ENCODE results near the gene LAMA3. TPM values are rescaled to one million over a fixed set of nuclear protein-coding genes. Genes with fewer than 3 reads are reported as not detected.
A peak's percentile ranks its signal among the peaks of the same experiment; 100 is the strongest.

LAMA3 gene
- total RNA-seq, 8 experiments from 2014 or later: 0.22 to 20.5 (median 1.9) TPM

DNA sequence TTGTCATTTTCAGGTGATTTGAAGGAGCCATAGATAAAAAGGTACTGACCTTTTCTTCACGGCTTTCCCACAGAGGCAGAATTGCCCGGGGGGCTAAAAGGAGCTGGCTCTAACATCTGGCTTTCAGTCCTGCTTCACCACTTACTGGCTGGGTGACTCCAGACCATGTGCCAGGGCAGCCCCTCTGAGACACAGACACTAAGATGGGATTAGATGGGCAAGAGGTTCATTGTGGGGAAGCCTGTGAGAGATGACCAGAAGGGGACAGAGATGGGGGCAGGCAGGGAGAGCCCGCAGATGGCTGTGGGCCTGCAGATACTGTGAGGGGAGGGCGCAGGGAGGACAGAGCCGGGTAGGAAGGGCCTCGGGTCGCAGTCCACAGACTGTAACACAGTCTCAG is 250.6 kb downstream of the LAMA3 start:
- ATAC-seq (replicated peaks in 6 of 8): peak in 1 of 8 experiments; percentile 28
- in situ Hi-C loops (cut with MboI; ENCODE audit: low pct_unique_long_range_greater_than_20kb in 2 of 9, low sequenced_read_pairs in 9 of 9, unreplicated experiment in 9 of 9): no loop called here
- H3K4me1 ChIP-seq (replicated peaks in 1 of 2): no peaks in the 10 kb centered on the region
- H3K27ac ChIP-seq: no peak overlapping the region
- 50 to 100% (median 77%) methylated on average over 1 to 6 of the region's 7 CpGs; no CpG with 5 or more reads in 2 of the 10 experiments for WGBS, 10 experiments
- no peak overlapping the region for H3K4me3 ChIP-seq

GRCh38 chr18:23941791-23942190 is 252.5 kb downstream of the LAMA3 start:
- no peaks in the 10 kb centered on the region for H3K4me1 ChIP-seq (replicated peaks in 1 of 2)
- no peak overlapping the region for H3K4me3 ChIP-seq
- WGBS, 10 experiments: 20 to 91% (median 70%) methylated on average over 1 to 3 of the region's 3 CpGs; no CpG with 5 or more reads in 3 of the 10 experiments
- H3K27ac ChIP-seq: no peak overlapping the region
- peak in 3 of 8 experiments; percentile 43 to 59 (median 58) for ATAC-seq (replicated peaks in 6 of 8)
- in situ Hi-C loops (cut with MboI; ENCODE audit: low pct_unique_long_range_greater_than_20kb in 2 of 9, low sequenced_read_pairs in 9 of 9, unreplicated experiment in 9 of 9): no loop called here

DNA sequence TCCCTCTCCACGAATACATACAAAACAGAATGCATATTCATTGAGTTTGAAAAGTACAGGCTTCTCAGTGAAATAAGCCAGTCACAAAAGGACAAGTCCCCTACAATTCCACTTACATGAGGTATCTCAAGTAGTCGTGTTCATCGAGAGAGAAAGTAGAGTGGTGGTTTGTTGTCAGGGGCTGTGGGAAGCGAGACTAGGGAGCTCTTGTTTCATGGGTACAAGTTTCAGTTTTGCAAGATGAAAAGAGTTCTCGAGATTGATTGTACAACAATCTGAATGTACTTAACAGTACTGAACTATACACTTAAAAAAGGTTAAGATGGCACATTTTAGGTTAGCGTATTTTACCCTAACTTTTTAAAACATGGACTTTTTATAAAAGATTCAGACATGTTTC is 253.9 kb downstream of the LAMA3 start:
- Histone ChIP-seq H3K27ac (no peak overlapping the region), H3K4me3 (no peak overlapping the region), H3K4me1 (replicated peaks in 1 of 2) (no peaks in the 10 kb centered on the region)
- in situ Hi-C loops (cut with MboI; ENCODE audit: low pct_unique_long_range_greater_than_20kb in 2 of 9, low sequenced_read_pairs in 9 of 9, unreplicated experiment in 9 of 9): no loop called here
- no peak for ATAC-seq (replicated peaks in 6 of 8)
- 17 to 100% (median 69%) methylated on average over 1 to 6 of the region's 6 CpGs; no CpG with 5 or more reads in 3 of the 10 experiments for WGBS, 10 experiments

GRCh38 chr18:23943903-23944624 is 254.8 kb downstream of the LAMA3 start:
- in situ Hi-C loops (cut with MboI; ENCODE audit: low pct_unique_long_range_greater_than_20kb in 2 of 9, low sequenced_read_pairs in 9 of 9, unreplicated experiment in 9 of 9): no loop called here
- Histone ChIP-seq H3K27ac (no peak overlapping the region), H3K4me3 (no peak overlapping the region), H3K4me1 (replicated peaks in 1 of 2) (no peaks in the 10 kb centered on the region)
- WGBS, 10 experiments: 71 to 100% (median 80%) methylated on average over 1 to 7 of the region's 7 CpGs; no CpG with 5 or more reads in 7 of the 10 experiments
- peak in 4 of 8 experiments; percentile 38 to 55 (median 44) for ATAC-seq (replicated peaks in 6 of 8)

DNA sequence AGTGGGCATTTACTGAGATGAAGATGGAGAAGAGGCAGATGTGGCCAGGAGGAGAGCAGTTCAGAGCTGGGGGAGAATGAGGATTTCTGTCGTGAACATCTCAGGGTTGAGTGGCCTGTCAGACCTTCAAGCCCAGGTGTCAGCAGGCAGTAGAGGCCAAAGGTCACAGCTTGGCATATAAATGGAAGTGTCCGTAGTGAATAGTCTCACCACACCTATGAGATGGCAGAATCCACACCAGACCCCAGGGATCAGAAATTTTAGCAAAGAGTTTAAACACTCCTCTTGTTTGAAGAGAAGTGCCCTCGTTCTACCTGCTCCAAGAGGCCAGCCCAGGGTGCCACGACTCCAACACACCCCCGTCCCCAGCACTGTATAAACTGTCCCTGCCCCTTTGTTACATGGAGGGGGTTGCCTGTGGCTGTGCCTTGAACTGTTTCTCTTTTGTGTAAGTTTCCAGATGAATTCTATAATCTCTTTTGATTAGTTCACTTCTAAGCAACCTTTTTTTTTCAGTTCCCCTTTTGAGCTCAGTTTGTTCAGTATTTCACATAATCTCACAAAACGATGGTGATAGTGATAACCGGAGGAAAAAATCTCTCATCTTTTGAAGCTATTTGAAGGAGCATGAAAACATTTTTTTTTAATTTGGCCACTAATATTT is 256.3 kb downstream of the LAMA3 start:
- in situ Hi-C loops (cut with MboI; ENCODE audit: low pct_unique_long_range_greater_than_20kb in 2 of 9, low sequenced_read_pairs in 9 of 9, unreplicated experiment in 9 of 9): no loop called here
- 13 to 94% (median 88%) methylated on average over 2 to 7 of the region's 7 CpGs; no CpG with 5 or more reads in 1 of the 10 experiments for whole genome bisulfite sequencing, 10 experiments
- Histone ChIP-seq H3K4me1 (replicated peaks in 1 of 2) (no peaks in the 10 kb centered on the region), H3K4me3 (no peak overlapping the region), H3K27ac (no peak overlapping the region)
- no peak for ATAC-seq (replicated peaks in 6 of 8)

- ATAC-seq (replicated peaks in 6 of 8): no peak
- WGBS, 10 experiments: 40 to 93% (median 80%) methylated on average over 1 to 5 of the region's 5 CpGs; no CpG with 5 or more reads in 2 of the 10 experiments
- no peak overlapping the region for H3K27ac ChIP-seq
- in situ Hi-C loops (cut with MboI; ENCODE audit: low pct_unique_long_range_greater_than_20kb in 2 of 9, low sequenced_read_pairs in 9 of 9, unreplicated experiment in 9 of 9): loop anchor here in 1 of 9 experiments (10.0 kb wide), 1 partner anchor 165 kb away; no protein-coding TSS in a partner anchor
- no peak overlapping the region for H3K4me3 ChIP-seq
- H3K4me1 ChIP-seq (replicated peaks in 1 of 2): no peaks in the 10 kb centered on the region
Observed at GRCh38 chr18:23949863-23950262, 260.6 kb downstream of the LAMA3 start.

DNA sequence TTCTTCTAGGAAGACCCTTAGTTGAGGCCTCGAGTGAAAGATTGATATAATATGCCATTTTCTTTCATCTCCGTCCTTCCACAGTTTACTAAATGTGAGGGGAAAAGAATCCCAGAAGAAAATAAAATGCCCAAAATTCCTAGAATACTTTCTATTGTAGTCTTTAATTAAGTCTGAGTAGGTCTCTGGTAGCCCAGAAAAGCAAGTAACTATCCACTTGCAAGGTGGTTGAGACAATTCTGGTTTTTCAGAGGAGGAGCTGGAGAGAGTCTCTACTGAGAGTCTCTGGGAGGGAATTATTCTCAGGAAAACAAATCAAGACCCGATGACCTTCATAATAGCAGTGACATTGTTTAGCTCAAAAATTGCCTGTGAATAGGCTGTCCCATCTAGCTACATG is 261.4 kb downstream of the LAMA3 start:
- no peak for ATAC-seq (replicated peaks in 6 of 8)
- no peak overlapping the region for H3K4me3 ChIP-seq
- H3K4me1 ChIP-seq (replicated peaks in 1 of 2): no peaks in the 10 kb centered on the region
- in situ Hi-C loops (cut with MboI; ENCODE audit: low pct_unique_long_range_greater_than_20kb in 2 of 9, low sequenced_read_pairs in 9 of 9, unreplicated experiment in 9 of 9): loop anchor here in 1 of 9 experiments (10.0 kb wide), 1 partner anchor 164 kb away; no protein-coding TSS in a partner anchor
- 53 to 100% (median 81%) methylated on average over 2 to 3 of the region's 3 CpGs for WGBS, 10 experiments
- no peak overlapping the region for H3K27ac ChIP-seq

- no peak overlapping the region for H3K4me3 ChIP-seq
- in situ Hi-C loops (cut with MboI; ENCODE audit: low pct_unique_long_range_greater_than_20kb in 2 of 9, low sequenced_read_pairs in 9 of 9, unreplicated experiment in 9 of 9): loop anchor here in 1 of 9 experiments (10.0 kb wide), 1 partner anchor 164 kb away; no protein-coding TSS in a partner anchor
- 40 to 90% (median 80%) methylated on average over 1 to 4 of the region's 5 CpGs; no CpG with 5 or more reads in 5 of the 10 experiments for WGBS, 10 experiments
- H3K27ac ChIP-seq: no peak overlapping the region
- no peak for ATAC-seq (replicated peaks in 6 of 8)
- no peaks in the 10 kb centered on the region for H3K4me1 ChIP-seq (replicated peaks in 1 of 2)
Observed at GRCh38 chr18:23951206-23951605, 262.0 kb downstream of the LAMA3 start.

DNA sequence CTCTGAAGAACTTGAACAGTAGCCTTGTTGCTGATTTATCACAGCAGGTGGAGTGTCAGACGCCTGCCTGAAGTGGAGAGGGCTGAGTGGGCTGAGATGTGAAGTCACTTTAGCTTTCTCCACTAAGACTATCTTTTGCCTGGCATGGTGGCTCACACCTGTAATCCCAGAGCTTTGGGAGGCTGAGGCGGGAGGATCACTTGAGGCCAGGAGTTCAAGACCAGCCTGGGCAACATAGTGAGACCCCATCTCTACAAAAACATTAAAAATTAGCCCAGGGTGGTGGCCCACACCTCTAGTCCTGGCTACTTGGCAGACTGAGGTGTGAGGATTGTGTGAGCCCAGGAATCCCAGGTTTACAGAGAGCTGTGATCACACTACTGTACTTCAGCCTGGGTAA is 264.7 kb downstream of the LAMA3 start:
- in situ Hi-C loops (cut with MboI; ENCODE audit: low pct_unique_long_range_greater_than_20kb in 2 of 9, low sequenced_read_pairs in 9 of 9, unreplicated experiment in 9 of 9): loop anchor here in 1 of 9 experiments (10.0 kb wide), 1 partner anchor 161 kb away; no protein-coding TSS in a partner anchor
- WGBS, 10 experiments: 83 to 100% (median 86%) methylated on average over 1 of the region's 2 CpGs; no CpG with 5 or more reads in 7 of the 10 experiments
- ATAC-seq (replicated peaks in 6 of 8): no peak
- Histone ChIP-seq H3K4me3 (no peak overlapping the region), H3K27ac (no peak overlapping the region), H3K4me1 (replicated peaks in 1 of 2) (no peaks in the 10 kb centered on the region)

DNA sequence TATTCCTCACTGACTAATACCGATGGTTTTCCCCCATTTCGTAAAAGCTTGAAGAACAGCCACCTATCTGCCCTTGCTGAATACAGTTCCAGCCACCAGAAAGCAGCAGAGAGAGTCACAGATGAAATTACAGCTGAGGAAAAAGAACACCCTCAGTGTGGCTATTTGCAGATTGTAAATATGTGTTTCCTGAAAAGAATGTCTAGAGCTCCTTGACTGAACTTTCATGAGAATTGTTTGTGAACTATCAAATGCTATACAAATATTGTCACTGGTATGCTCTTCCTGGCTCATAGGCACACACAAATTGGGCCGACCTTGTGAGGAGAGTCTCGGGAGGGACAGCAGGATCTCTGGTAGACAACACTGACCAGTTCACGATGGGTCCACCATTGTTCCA is 267.2 kb downstream of the LAMA3 start:
- 60 to 100% (median 89%) methylated on average over 1 to 5 of the region's 5 CpGs; no CpG with 5 or more reads in 3 of the 10 experiments for WGBS, 10 experiments
- Histone ChIP-seq H3K4me1 (replicated peaks in 1 of 2) (no peaks in the 10 kb centered on the region), H3K4me3 (no peak overlapping the region), H3K27ac (no peak overlapping the region)
- no peak for ATAC-seq (replicated peaks in 6 of 8)
- in situ Hi-C loops (cut with MboI; ENCODE audit: low pct_unique_long_range_greater_than_20kb in 2 of 9, low sequenced_read_pairs in 9 of 9, unreplicated experiment in 9 of 9): loop anchor here in 1 of 9 experiments (10.0 kb wide), 1 partner anchor 158 kb away; no protein-coding TSS in a partner anchor

- in situ Hi-C loops (cut with MboI; ENCODE audit: low pct_unique_long_range_greater_than_20kb in 2 of 9, low sequenced_read_pairs in 9 of 9, unreplicated experiment in 9 of 9): loop anchor here in 1 of 9 experiments (10.0 kb wide), 1 partner anchor 157 kb away; no protein-coding TSS in a partner anchor
- Histone ChIP-seq H3K4me3 (no peak overlapping the region), H3K27ac (no peak overlapping the region), H3K4me1 (replicated peaks in 1 of 2) (no peaks in the 10 kb centered on the region)
- no peak for ATAC-seq (replicated peaks in 6 of 8)
- WGBS, 10 experiments: 18 to 90% (median 82%) methylated on average over 2 to 10 of the region's 10 CpGs; no CpG with 5 or more reads in 3 of the 10 experiments
Observed at GRCh38 chr18:23958036-23958435, 268.8 kb downstream of the LAMA3 start.

DNA sequence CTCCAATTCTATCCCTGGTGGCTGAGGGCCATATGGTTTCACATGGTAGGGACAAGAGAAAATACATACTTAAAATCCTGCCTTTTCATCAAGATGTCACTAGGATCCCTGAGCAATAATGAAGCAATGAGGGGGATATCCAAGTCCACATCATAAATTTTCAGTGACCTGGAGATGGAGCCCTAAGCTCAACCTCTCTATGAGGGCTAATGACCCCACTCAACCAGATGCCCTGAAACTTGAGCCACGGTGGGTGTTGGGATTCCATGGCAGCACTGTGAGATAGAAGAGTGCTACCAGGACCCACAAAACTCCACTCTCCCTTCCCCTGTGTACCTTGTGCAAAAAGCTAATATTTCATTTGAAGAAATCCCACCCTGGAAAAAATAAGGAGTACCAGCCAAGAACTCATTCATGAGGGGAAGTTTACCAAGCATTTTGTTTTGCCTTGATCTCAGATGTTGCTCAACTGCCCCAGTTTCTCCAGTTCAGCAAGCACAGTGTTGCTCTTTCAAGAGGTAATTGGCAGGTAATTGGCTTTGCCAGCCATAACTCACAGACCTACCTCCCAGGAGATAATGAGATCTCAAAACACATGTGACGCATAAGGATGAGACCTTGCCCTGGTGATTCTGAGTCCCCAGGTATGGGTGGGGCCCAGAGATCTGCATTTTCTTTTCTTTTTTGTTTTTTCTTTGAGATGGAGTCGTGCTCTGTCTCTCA is 274.4 kb downstream of the LAMA3 start:
- Histone ChIP-seq H3K27ac (no peak overlapping the region), H3K4me1 (replicated peaks in 1 of 2) (peaks cover under 1% of the 10 kb centered on the region in 2 donors), H3K4me3 (no peak overlapping the region)
- WGBS, 10 experiments: 40 to 100% (median 91%) methylated on average over 1 to 3 of the region's 3 CpGs; no CpG with 5 or more reads in 3 of the 10 experiments
- in situ Hi-C loops (cut with MboI; ENCODE audit: low pct_unique_long_range_greater_than_20kb in 2 of 9, low sequenced_read_pairs in 9 of 9, unreplicated experiment in 9 of 9): no loop called here
- ATAC-seq (replicated peaks in 6 of 8): no peak
